Measurements from ENCODE around the gene KLHL33.
A peak's percentile ranks its signal among the peaks of the same experiment; 100 is the strongest.

The KLHL33 gene

GRCh38 chr14:20384886-20385285 lies 51.1 kb downstream of the KLHL33 start:
- H3K23ac ChIP-seq (ENCODE audit: low read length in 2 of 2), result no peak overlapping the region
- H3K79me1 ChIP-seq (replicated peaks; ENCODE audit: low read length, poor library complexity, severe bottlenecking), result peaks cover 18% of the 10 kb centered on the region
- H3K18ac ChIP-seq (ENCODE audit: low read depth in 1 of 2, low read length in 2 of 2), result no peak overlapping the region
- no peak overlapping the region for H3K4me2 ChIP-seq (ENCODE audit: low read length, poor library complexity, severe bottlenecking)
- H3K14ac ChIP-seq (ENCODE audit: low read length in 2 of 2), result no peak overlapping the region
- H3K27ac ChIP-seq (ENCODE audit: low read length, poor library complexity, severe bottlenecking), result no peak overlapping the region
- no peak for DNase-seq
- H3K4me1 ChIP-seq (ENCODE audit: control insufficient read depth, insufficient read depth, low read depth, low read length), result no peaks in the 10 kb centered on the region
- no peak overlapping the region for H2BK12ac ChIP-seq (ENCODE audit: low read length in 2 of 2)
- no peaks in the 10 kb centered on the region for H3K27me3 ChIP-seq (ENCODE audit: control insufficient read depth in 1 of 2, insufficient read depth in 1 of 2, low read length in 2 of 2)
- H3K36me3 ChIP-seq (ENCODE audit: control insufficient read depth in 1 of 2, insufficient read depth in 2 of 2, low read depth in 1 of 2, low read length in 2 of 2), result peaks cover 84 to 94% of the 10 kb centered on the region in 2 experiments
- 96% methylated on average over 5 of the region's 5 CpGs for WGBS
- H2BK120ac ChIP-seq (ENCODE audit: low read depth, low read length), result no peak overlapping the region
- H3K4ac ChIP-seq (ENCODE audit: low read depth in 1 of 2, low read length in 2 of 2), result no peak overlapping the region
- no peaks in the 10 kb centered on the region for H3K9me3 ChIP-seq (ENCODE audit: control insufficient read depth, low read length)
- H2BK5ac ChIP-seq (ENCODE audit: low read depth, low read length, poor library complexity, severe bottlenecking), result no peak overlapping the region
- no peak overlapping the region for H3K9ac ChIP-seq (ENCODE audit: low read length)
- no peak overlapping the region for H4K91ac ChIP-seq (ENCODE audit: low read length)
- H2AK5ac ChIP-seq (ENCODE audit: low read length, severe bottlenecking), result no peak overlapping the region
- H2AFZ ChIP-seq (ENCODE audit: low read depth, low read length), result no peak overlapping the region
- H3K4me3 ChIP-seq (ENCODE audit: insufficient read depth in 1 of 2, low read depth in 1 of 2, low read length in 2 of 2), result no peak overlapping the region
- H2BK15ac ChIP-seq (ENCODE audit: low read depth, poor library complexity, severe bottlenecking), result no peak overlapping the region
- H4K8ac ChIP-seq (ENCODE audit: low read length), result no peak overlapping the region

- H2BK5ac ChIP-seq (ENCODE audit: low read depth, low read length, poor library complexity, severe bottlenecking), result no peak overlapping the region
- no peak overlapping the region for H2BK120ac ChIP-seq (ENCODE audit: low read depth, low read length)
- no peak overlapping the region for H3K14ac ChIP-seq (ENCODE audit: low read length in 2 of 2)
- H3K36me3 ChIP-seq (ENCODE audit: control insufficient read depth in 1 of 2, insufficient read depth in 2 of 2, low read depth in 1 of 2, low read length in 2 of 2), result peaks cover 83 to 94% of the 10 kb centered on the region in 2 experiments
- no peak overlapping the region for H2BK15ac ChIP-seq (ENCODE audit: low read depth, poor library complexity, severe bottlenecking)
- no peak overlapping the region for H3K18ac ChIP-seq (ENCODE audit: low read depth in 1 of 2, low read length in 2 of 2)
- no peaks in the 10 kb centered on the region for H3K9me3 ChIP-seq (ENCODE audit: control insufficient read depth, low read length)
- no peak overlapping the region for H4K91ac ChIP-seq (ENCODE audit: low read length)
- H4K8ac ChIP-seq (ENCODE audit: low read length), result no peak overlapping the region
- WGBS, result 90% methylated on average over 7 of the region's 7 CpGs
- H3K79me1 ChIP-seq (replicated peaks; ENCODE audit: low read length, poor library complexity, severe bottlenecking), result peaks cover 18% of the 10 kb centered on the region
- no peak overlapping the region for H2BK12ac ChIP-seq (ENCODE audit: low read length in 2 of 2)
- no peak overlapping the region for H3K4me2 ChIP-seq (ENCODE audit: low read length, poor library complexity, severe bottlenecking)
- no peak overlapping the region for H2AFZ ChIP-seq (ENCODE audit: low read depth, low read length)
- no peak overlapping the region for H2AK5ac ChIP-seq (ENCODE audit: low read length, severe bottlenecking)
- no peak overlapping the region for H3K4me3 ChIP-seq (ENCODE audit: insufficient read depth in 1 of 2, low read depth in 1 of 2, low read length in 2 of 2)
- H3K9ac ChIP-seq (ENCODE audit: low read length), result no peak overlapping the region
- H3K27ac ChIP-seq (ENCODE audit: low read length, poor library complexity, severe bottlenecking), result no peak overlapping the region
- no peaks in the 10 kb centered on the region for H3K27me3 ChIP-seq (ENCODE audit: control insufficient read depth in 1 of 2, insufficient read depth in 1 of 2, low read length in 2 of 2)
- DNase-seq, result no peak
- H3K4ac ChIP-seq (ENCODE audit: low read depth in 1 of 2, low read length in 2 of 2), result no peak overlapping the region
- H3K23ac ChIP-seq (ENCODE audit: low read length in 2 of 2), result no peak overlapping the region
- no peaks in the 10 kb centered on the region for H3K4me1 ChIP-seq (ENCODE audit: control insufficient read depth, insufficient read depth, low read depth, low read length)
Measured at GRCh38 chr14:20384321-20384720, 51.6 kb downstream of the KLHL33 start.

- DNase-seq, result no peak
- H3K36me3 ChIP-seq (ENCODE audit: control insufficient read depth in 1 of 2, insufficient read depth in 2 of 2, low read depth in 1 of 2, low read length in 2 of 2), result peaks cover 87 to 94% of the 10 kb centered on the region in 2 experiments
- no peak overlapping the region for H3K27ac ChIP-seq (ENCODE audit: low read length, poor library complexity, severe bottlenecking)
- no peak overlapping the region for H4K8ac ChIP-seq (ENCODE audit: low read length)
- no peak overlapping the region for H2AFZ ChIP-seq (ENCODE audit: low read depth, low read length)
- no peak overlapping the region for H3K4me2 ChIP-seq (ENCODE audit: low read length, poor library complexity, severe bottlenecking)
- H2BK12ac ChIP-seq (ENCODE audit: low read length in 2 of 2), result no peak overlapping the region
- H3K27me3 ChIP-seq (ENCODE audit: control insufficient read depth in 1 of 2, insufficient read depth in 1 of 2, low read length in 2 of 2), result no peaks in the 10 kb centered on the region
- no peak overlapping the region for H3K23ac ChIP-seq (ENCODE audit: low read length in 2 of 2)
- H2BK120ac ChIP-seq (ENCODE audit: low read depth, low read length), result no peak overlapping the region
- H3K9me3 ChIP-seq (ENCODE audit: control insufficient read depth, low read length), result no peaks in the 10 kb centered on the region
- H3K4ac ChIP-seq (ENCODE audit: low read depth in 1 of 2, low read length in 2 of 2), result no peak overlapping the region
- H3K79me1 ChIP-seq (replicated peaks; ENCODE audit: low read length, poor library complexity, severe bottlenecking), result peaks cover 18% of the 10 kb centered on the region
- no peak overlapping the region for H4K91ac ChIP-seq (ENCODE audit: low read length)
- H2BK5ac ChIP-seq (ENCODE audit: low read depth, low read length, poor library complexity, severe bottlenecking), result no peak overlapping the region
- no peak overlapping the region for H2AK5ac ChIP-seq (ENCODE audit: low read length, severe bottlenecking)
- no peak overlapping the region for H2BK15ac ChIP-seq (ENCODE audit: low read depth, poor library complexity, severe bottlenecking)
- no peak overlapping the region for H3K14ac ChIP-seq (ENCODE audit: low read length in 2 of 2)
- H3K9ac ChIP-seq (ENCODE audit: low read length), result no peak overlapping the region
- H3K18ac ChIP-seq (ENCODE audit: low read depth in 1 of 2, low read length in 2 of 2), result no peak overlapping the region
- H3K4me1 ChIP-seq (ENCODE audit: control insufficient read depth, insufficient read depth, low read depth, low read length), result no peaks in the 10 kb centered on the region
- H3K4me3 ChIP-seq (ENCODE audit: insufficient read depth in 1 of 2, low read depth in 1 of 2, low read length in 2 of 2), result no peak overlapping the region
- 95% methylated on average over 5 of the region's 5 CpGs for WGBS
Measured at GRCh38 chr14:20383636-20384035, 52.3 kb downstream of the KLHL33 start.

GRCh38 chr14:20383032-20383431 lies 52.9 kb downstream of the KLHL33 start:
- no peak overlapping the region for H3K27ac ChIP-seq (ENCODE audit: low read length, poor library complexity, severe bottlenecking)
- peaks cover 90 to 94% of the 10 kb centered on the region in 2 experiments for H3K36me3 ChIP-seq (ENCODE audit: control insufficient read depth in 1 of 2, insufficient read depth in 2 of 2, low read depth in 1 of 2, low read length in 2 of 2)
- DNase-seq, result no peak
- no peak overlapping the region for H2AFZ ChIP-seq (ENCODE audit: low read depth, low read length)
- peak overlapping the region in 1 of 2 experiments; percentile 17 for H3K23ac ChIP-seq (ENCODE audit: low read length in 2 of 2)
- no peak overlapping the region for H3K4me3 ChIP-seq (ENCODE audit: insufficient read depth in 1 of 2, low read depth in 1 of 2, low read length in 2 of 2)
- no peak overlapping the region for H2BK15ac ChIP-seq (ENCODE audit: low read depth, poor library complexity, severe bottlenecking)
- no peak overlapping the region for H3K4me2 ChIP-seq (ENCODE audit: low read length, poor library complexity, severe bottlenecking)
- H2AK5ac ChIP-seq (ENCODE audit: low read length, severe bottlenecking), result no peak overlapping the region
- no peaks in the 10 kb centered on the region for H3K4me1 ChIP-seq (ENCODE audit: control insufficient read depth, insufficient read depth, low read depth, low read length)
- H2BK12ac ChIP-seq (ENCODE audit: low read length in 2 of 2), result no peak overlapping the region
- no peak overlapping the region for H3K4ac ChIP-seq (ENCODE audit: low read depth in 1 of 2, low read length in 2 of 2)
- H3K18ac ChIP-seq (ENCODE audit: low read depth in 1 of 2, low read length in 2 of 2), result no peak overlapping the region
- H2BK5ac ChIP-seq (ENCODE audit: low read depth, low read length, poor library complexity, severe bottlenecking), result no peak overlapping the region
- WGBS, result 96% methylated on average over 10 of the region's 10 CpGs
- H3K79me1 ChIP-seq (replicated peaks; ENCODE audit: low read length, poor library complexity, severe bottlenecking), result peaks cover 18% of the 10 kb centered on the region
- H3K9me3 ChIP-seq (ENCODE audit: control insufficient read depth, low read length), result no peaks in the 10 kb centered on the region
- no peak overlapping the region for H3K14ac ChIP-seq (ENCODE audit: low read length in 2 of 2)
- no peaks in the 10 kb centered on the region for H3K27me3 ChIP-seq (ENCODE audit: control insufficient read depth in 1 of 2, insufficient read depth in 1 of 2, low read length in 2 of 2)
- no peak overlapping the region for H4K91ac ChIP-seq (ENCODE audit: low read length)
- H2BK120ac ChIP-seq (ENCODE audit: low read depth, low read length), result no peak overlapping the region
- no peak overlapping the region for H3K9ac ChIP-seq (ENCODE audit: low read length)
- H4K8ac ChIP-seq (ENCODE audit: low read length), result no peak overlapping the region
